GM12891 (cell line): ENCODE data around the gene ZDHHC15.

Experiments
- PAX5 ChIP-seq: IDR thresholded peaks from 2 replicates; pipeline ENCODE4 v1.6.1; 2011; ENCODE audit warnings: low read length, moderate library complexity, mild to moderate bottlenecking; ENCODE audit not compliant: insufficient read depth, severe bottlenecking
- POLR2A ChIP-seq: IDR thresholded peaks from 2 replicates; pipeline ENCODE4 v1.6.1; 2011; ENCODE audit warnings: low read depth, low read length, control low read depth
- POLR2AphosphoS5 ChIP-seq: IDR thresholded peaks from 2 replicates; pipeline ENCODE4 v1.6.1; 2011; ENCODE audit warnings: low read depth, low read length, control low read depth
- POU2F2 ChIP-seq: IDR thresholded peaks from 2 replicates; pipeline ENCODE4 v1.6.1; 2011; ENCODE audit warnings: low read depth, mild to moderate bottlenecking, control low read depth, low read length, moderate library complexity

GRCh38 chrX:75544786-75545185 lies 21.9 kb upstream of the ZDHHC15 start:
- TF ChIP-seq POLR2A (no peak), POLR2AphosphoS5 (no peak), POU2F2 (no peak), PAX5 (no peak)
